ENCODE measurements around the gene CEP131.

CEP131 gene

GRCh38 chr17:81243333-81243664 lies 20.5 kb upstream of the CEP131 start:
- no peak for DNase-seq (ENCODE audit: low read depth)
- no peak for TF ChIP-seq CTCF (IDR thresholded peaks at IDR 0.05; ENCODE audit: low read depth, low read length, missing control alignments)
- H3K4me3 ChIP-seq (ENCODE audit: low read depth, low read length) = no peak overlapping the region

- TF ChIP-seq CTCF (IDR thresholded peaks at IDR 0.05; ENCODE audit: low read depth, low read length, missing control alignments) = no peak
- no peak overlapping the region for H3K4me3 ChIP-seq (ENCODE audit: low read depth, low read length)
- no peak for DNase-seq (ENCODE audit: low read depth)
Observed at GRCh38 chr17:81242421-81243332, 19.9 kb upstream of the CEP131 start.

- no peak overlapping the region for H3K4me3 ChIP-seq (ENCODE audit: low read depth, low read length)
- no peak for DNase-seq (ENCODE audit: low read depth)
- TF ChIP-seq CTCF (IDR thresholded peaks at IDR 0.05; ENCODE audit: low read depth, low read length, missing control alignments) = peak; percentile 88
Observed at GRCh38 chr17:81241648-81242420, 19.1 kb upstream of the CEP131 start.

- no peak overlapping the region for H3K4me3 ChIP-seq (ENCODE audit: low read depth, low read length)
- DNase-seq (ENCODE audit: low read depth) = no peak
Observed at GRCh38 chr17:81241203-81241602, 18.4 kb upstream of the CEP131 start.

GRCh38 chr17:81240761-81241160 lies 18.0 kb upstream of the CEP131 start:
- no peak for DNase-seq (ENCODE audit: low read depth)
- no peak for TF ChIP-seq CTCF (IDR thresholded peaks at IDR 0.05; ENCODE audit: low read depth, low read length, missing control alignments)
- H3K4me3 ChIP-seq (ENCODE audit: low read depth, low read length) = peak overlapping the region; percentile 95

More at GRCh38 chr17:81241203-81241602, 18.4 kb upstream of the CEP131 start:
- TF ChIP-seq CTCF (IDR thresholded peaks at IDR 0.05; ENCODE audit: low read depth, low read length, missing control alignments) = no peak

- no peak for DNase-seq (ENCODE audit: low read depth)
- TF ChIP-seq CTCF (IDR thresholded peaks at IDR 0.05; ENCODE audit: low read depth, low read length, missing control alignments) = no peak
Observed at GRCh38 chr17:81239714-81240555, 17.2 kb upstream of the CEP131 start.

More at GRCh38 chr17:81239714-81240555, 17.2 kb upstream of the CEP131 start:
- H3K4me3 ChIP-seq (ENCODE audit: low read depth, low read length) = peak overlapping the region; percentile 95

Measured in GM12864 (cell line).